ENCODE measurements around the gene IL17REL.
A peak's percentile ranks its signal among the peaks of the same experiment; 100 is the strongest.

IL17REL gene

DNA sequence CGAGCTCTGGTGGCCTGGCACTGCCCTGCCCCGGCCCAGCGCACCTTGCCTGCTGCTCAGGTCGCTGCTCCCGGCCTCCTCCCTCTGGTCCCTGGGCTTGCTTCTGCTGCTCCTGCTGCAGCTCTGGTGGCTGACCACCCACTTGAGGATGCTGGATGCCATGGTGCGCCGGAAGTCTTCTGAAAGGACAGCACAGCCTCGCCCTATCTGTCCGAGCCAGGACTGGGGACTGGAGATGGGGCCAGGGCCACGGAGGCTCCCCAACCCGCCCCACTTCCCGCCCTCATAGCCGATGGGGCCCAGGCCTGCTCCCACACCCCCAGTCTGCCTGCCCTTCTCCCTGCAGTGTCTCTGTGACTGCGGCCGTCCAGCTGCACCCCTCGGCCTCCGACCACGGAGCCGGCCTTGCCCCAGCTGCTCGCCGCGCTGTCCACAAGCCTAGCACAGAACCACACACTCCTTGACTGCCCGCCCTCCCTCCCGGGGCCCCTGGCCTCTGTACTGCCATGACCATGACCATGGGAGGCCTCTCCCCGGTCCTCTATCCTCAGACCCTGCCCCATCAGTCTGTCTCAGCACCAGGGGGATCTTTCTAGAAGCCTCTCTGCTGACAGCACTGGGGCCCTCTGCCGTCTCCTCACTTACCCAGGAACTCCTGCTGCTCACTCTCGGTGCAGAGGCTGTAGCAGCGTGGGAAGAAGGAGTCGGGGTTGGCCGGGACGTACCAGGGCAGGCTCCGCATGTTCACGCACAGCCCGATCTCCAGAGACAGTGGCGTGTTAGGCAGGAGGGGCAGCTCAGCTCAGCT is 32.9 kb upstream of the IL17REL start:
- no peak for DNase-seq

DNA sequence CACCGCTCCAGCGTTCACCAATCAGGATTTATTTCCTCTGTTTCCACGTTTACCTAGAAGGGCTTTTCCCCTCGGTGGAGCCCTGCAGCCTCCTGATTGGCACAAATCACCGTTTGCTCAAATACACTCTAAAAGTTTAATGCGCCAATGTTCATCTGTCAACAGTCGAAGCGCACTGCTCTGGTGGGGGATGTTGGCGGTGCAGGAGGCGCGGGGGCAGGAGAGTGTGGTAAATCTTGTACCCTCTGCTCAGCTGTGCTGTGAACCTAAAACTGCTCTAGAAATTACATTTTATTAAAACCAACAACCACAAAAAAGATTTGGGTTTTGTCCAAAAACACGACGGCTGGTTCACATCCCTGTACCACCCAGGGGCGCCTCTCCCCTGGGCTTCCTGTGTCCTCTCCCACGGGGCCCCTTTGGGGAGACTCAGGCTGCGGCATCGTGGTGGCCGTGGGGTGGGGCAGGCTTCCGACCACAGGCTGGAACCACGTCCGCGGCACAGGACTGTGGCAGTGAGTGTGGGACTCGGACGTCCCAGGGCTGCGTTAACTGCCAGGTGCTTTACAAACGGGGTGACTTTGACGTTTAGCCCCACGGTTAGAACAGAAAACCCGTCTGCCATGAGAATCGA is 32.0 kb upstream of the IL17REL start:
- DNase-seq: no peak

DNA sequence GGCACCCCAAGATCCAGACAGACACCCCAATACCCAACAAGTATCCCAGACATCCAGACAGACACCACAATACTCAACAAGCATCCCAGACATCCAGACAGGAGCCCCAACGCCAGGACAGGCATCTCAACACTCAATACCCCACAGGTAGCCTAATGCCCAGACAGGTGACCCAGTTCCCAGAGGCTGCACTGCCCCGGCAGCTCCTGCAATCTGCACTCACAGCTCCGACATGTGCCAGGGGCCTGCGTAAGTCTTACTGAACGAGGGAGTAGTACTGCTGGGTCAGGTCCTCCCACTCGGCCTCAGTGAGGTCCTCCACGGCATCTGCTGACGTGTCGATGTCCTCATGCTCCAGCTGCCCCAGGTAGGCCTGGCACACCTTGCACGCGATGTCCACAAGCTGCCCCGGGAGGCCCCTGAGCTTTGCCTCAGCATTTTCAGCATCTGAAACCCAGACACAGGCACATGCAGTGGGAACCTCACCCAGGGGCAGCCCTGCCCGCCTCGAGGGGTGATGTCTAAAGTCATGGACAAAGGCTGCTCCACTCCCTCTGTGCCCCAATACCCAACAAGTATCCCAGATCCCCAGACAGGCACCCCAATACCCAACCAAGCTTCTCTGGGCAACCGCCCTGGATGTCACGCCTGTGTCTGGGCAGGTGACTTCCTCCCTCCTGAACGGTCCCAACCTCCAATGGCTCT is 28.9 kb upstream of the IL17REL start:
- no peak for DNase-seq

DNA sequence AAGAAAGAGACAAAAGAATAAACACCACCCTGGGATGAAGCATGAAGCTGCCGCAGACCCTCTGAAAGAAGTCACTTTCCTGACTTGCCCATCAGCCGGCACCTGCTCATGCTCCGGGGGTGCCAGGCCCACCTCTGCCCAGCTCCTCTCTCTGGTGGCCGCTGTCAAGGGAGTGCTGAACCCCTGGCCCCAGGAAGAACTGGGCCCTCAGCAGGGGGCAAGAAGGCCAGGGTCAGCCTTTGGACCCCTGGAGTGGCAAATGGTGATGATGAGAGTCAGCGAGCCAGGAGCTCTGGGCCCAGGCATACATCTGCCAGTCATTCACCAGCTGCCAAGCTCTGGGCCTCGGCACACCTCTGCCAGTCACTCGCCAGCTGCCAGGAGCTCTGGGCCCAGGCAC is 28.2 kb upstream of the IL17REL start:
- no peak for DNase-seq

DNA sequence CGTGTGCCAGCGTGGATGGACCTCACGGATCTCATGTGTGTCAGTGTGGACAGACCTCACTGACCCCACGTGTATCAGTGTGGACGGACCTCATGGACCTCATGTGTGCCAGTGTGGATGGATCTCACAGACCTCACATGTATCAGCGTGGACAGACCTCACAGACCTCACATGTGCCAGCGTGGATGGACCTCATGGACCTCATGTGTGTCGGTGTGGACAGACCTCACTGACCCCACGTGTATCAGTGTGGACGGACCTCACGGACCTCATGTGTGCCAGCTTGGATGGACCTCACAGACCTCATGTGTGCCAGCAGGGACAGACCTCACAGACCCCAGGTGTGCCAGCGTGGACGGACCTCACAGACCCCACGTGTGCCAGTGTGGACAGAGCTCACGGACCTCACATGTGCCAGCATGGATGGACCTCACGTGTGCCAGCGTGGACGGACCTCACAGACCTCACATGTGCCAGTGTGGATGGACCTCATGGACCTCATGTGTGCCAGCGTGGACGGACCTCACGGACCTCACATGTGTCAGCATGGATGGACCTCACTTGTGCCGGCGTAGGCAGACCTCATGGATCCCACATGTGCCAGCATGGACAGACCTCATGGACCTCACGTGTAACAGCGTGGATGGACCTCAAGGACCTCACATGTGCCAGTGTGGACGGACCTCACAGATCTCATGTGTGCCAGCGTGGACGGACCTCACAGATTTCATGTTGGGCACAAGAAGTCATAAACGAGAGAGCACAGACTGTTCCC is 27.3 kb upstream of the IL17REL start:
- no peak for DNase-seq

DNA sequence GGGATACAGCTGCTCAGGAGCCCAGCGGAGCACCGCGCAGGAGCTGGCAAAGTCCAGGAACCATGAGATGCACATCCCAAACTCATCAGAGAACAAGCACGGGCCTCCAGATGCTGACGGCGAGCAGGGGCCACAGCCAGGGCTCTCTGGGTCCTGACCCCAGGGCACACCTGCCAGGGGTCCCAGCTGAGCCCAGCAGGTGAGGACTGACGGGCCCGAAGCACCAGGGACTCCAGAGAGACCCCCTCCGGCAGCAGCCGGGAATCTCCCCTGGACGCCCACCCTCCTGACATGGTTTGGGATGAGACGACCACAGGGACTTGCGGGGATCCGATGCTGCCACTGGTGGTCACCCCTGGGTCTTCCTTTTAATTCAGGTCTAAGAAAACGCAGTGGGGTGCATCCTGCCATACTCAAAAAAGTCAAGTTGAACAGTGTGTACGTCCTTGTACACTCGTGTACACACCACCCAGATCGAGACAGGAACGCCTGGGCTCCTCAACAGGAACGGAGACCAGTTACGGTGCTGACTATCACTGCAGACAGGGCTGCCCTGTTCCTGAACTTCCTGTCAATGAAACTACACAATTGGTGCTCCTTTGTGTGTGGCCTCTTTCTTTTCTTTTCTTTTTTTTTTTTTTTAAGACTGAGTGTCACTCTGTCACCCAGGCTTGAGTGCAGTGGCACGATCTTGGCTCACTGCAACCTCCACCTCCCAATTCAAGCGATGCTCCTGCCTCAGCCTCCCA is 23.6 kb upstream of the IL17REL start:
- no peak for DNase-seq

DNA sequence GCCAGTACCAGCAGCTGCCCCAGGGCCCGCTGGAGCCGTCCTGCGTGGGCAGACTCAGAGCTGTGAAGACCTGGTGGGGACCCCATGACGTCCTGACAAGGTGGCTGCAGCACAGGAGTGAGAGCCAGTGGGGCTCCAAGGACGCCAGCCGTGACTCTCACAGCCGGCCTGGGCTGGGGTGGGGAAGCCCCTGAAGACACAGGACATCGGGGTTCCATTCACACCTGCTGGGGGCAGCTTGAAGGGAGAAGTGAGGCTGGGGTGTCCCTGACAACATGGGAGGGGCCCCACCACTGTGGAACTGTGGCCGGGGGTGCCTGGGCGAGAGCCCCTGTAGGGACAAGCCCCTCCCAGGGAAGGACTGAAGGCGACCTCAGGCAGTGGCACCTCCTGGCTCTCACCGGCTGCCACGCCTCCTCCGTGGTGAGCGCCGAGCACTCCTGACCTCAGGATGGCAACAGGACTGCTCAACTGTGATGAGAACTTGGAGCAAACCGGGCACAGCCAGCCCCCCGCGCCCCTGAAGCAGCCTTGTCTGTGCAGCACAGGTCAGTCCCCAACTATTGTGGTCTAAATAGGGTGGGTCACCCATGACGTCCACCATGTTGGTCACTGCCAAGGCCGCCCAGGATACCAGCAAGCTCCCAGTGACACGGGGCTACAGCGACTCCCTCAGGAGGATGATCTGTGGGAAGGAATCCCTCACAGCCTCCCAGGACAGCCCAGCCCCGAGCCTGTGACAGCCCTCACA is 22.7 kb upstream of the IL17REL start:
- DNase-seq: no peak

DNA sequence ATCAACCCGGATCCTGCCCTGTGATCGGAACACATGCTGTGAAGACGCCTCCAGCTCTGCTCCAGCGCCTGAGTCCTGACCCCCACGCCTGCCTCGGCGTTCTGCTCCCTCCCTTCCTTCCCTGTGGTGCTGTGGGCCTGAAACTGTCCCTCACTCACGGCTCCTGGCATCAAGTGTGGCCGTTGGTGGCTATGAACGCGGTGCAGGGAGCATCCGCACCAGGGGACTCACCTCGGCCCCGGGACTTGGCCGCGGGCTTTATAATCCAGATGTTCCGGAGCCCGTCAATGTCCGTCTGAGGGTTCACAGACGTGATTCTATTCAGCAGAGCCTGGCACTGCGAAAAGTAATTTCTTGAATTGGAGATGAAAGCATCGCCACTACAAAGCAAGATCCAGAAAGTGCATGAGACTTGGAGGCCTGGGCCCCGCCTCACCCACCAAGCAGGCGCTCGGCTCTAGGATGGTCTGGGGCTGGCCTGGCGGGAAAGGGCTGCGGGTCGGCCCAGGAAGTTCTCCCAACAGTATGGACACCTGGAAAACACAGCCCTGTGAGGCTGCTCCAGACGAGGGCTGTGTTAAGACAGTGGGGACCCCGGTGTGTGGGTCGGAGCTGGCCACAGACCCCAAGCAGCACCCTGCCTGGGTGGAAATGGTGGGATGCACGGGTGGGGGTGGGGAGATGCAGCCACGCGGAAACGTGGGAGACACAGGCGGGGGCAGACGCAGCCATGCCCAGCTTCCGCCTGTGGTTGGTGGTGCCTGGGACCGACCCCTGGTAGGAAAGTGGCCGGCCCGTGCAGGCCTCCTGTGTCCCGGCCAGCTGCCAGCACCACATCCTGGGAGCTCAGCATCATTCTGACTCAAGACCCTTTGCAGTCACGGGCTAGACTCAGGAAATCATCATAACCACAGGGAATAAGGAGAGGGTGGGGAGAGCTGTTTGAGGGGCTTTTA is 21.8 kb upstream of the IL17REL start:
- DNase-seq: no peak

DNA sequence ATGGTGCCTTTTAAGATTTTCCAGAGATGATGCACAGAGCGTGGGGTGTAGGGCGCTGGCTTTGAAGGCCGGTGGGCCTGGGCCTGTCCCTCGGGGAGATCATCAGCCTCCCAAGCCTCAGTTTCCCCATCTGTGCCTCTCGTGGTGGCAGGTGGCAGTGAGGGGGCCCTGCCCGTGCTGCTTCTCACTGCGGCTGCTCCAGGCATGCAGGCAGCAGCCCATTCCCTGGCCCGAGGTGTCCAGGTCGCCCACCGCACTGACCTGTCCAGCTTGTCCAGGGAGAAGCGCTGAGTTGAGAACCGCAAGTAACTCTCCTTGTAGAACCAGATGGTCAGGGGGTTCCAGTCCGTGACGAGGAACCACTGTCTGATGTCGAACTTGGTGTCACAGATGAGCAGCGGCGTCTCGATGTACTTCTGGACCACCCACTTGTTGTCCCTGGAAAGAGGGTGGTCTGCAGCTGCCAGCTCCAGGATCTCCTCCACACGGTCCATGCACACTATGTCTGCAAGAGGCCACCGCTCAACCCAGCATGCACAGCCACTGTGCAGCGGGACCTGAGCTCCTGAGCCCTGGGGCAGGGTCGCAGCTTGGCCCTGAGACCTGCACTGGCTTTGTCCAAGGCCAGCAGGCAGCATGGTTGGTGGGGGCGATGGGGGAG is 20.5 kb upstream of the IL17REL start:
- DNase-seq: no peak

DNA sequence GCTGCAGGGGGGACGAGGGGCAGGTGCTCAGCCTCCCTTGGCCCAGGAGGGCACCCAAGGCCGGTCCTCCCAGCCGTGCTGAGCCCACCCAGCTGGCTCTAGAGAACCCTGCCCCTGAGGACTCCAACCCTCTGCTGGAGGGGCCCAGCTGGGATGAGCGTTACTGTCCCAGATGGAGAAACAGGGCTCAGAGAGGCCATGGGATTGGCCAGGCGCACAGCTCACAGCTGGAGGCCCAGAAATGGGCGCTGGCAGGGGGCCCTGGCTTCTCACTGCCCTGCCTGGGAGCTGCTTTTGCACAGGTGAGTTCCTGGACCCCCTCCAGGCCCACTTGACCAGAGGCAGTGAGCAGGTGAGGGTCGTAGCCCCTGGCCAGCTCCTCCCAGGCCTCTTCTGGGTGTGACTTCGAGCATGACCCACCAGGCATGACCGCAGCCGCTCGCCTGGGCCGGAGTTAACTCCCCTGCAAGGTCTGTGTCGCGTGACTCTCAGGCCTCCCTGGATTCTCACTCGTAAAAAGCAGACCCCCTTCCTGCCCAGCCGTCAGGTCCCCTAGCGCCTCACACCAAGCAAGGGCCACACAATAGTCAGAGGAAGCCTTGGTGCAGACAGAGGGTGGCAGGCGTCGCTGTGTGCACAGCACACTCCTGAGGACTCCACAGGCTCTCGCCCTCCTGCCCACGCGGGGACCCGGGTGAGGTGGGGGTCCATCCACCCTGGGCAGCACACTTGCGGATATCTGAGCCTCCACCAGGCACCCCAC is 19.7 kb upstream of the IL17REL start:
- no peak for DNase-seq

DNA sequence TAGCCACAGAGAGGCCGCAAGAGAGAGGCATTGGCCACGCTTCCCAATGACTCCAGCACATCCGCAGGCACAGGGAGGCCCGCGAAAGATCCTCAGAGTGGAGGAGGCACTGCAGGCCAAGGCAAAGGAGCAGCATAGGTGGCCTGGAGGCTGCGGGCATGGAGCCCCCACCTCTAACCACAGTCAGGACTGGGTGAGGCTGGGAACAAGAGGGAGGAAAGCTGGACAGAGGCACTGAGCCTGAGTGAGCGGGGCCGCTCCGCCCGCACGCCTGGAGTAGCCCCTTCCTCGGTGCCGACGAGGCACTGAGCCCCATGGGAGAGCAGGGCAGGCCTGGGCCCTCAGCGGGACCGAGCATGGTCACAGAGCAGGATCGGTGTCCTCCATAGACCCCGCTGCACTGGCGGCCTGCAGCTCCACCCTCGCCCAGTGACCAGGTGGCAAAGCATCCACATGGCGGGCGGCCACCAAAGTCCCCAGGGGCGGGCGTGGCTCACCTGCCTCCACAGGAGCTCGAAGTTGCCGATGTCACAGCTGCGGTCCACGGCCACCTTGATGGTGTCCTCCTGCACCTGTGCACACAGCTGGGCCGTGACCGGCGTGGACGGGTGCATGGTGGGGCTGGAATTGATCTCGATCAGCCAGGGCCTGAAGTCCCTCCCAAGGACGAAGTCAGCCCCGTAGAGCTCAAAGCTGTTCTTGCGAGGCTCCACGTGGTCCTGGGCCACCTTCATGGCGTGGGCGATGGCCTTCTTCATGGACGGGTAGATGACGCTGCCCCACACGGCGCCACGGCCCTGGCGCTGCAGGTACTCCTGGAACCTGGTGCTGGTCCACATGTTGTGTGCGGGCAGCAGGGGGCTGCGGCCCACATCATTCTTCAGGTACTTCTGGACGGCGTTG is 18.9 kb upstream of the IL17REL start:
- no peak for DNase-seq

DNA sequence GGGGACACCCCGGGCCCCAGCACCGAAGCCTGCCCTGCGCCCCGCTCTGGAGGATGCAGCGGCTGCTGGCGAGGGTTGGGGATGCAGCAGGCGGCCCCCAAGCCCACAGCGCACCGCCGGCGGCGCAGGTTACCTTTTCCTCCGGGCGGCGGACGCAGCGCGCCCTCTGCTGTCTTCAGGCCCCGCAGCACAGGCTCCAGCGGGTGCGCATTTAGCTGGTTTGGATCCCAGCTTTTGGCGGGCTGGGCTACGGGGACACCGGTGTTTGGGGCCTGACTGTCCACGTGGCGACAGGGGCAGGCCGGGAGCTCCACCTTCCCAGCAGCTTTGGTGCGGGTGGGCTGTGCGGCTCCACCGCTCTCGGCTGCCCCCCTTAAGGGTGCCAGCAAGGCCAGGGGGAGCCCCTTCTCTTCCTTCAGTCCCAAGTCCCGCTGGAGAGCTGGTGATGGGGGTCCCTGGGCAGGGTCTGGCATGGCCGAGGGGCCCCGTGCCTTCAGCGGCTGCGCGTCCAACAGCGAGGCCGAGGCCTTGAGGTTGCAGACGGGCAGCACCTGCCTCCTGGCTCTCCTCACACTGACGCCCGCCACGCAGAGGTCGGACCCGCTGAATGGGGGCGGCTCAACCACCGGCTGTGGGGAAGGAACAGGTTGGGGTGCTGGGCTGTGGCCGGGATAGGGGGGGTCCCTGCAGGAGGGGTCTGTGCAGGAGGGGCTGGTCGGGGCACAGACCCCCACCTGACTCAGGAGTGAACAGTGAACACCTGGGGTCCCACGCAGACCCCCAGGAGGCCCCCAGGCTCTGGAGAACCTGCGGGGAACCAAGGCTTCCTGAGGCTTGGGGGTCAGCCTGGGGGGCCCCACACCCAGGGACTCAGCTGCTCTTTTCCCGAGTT is 18.0 kb upstream of the IL17REL start:
- DNase-seq: peak; percentile 84

DNA sequence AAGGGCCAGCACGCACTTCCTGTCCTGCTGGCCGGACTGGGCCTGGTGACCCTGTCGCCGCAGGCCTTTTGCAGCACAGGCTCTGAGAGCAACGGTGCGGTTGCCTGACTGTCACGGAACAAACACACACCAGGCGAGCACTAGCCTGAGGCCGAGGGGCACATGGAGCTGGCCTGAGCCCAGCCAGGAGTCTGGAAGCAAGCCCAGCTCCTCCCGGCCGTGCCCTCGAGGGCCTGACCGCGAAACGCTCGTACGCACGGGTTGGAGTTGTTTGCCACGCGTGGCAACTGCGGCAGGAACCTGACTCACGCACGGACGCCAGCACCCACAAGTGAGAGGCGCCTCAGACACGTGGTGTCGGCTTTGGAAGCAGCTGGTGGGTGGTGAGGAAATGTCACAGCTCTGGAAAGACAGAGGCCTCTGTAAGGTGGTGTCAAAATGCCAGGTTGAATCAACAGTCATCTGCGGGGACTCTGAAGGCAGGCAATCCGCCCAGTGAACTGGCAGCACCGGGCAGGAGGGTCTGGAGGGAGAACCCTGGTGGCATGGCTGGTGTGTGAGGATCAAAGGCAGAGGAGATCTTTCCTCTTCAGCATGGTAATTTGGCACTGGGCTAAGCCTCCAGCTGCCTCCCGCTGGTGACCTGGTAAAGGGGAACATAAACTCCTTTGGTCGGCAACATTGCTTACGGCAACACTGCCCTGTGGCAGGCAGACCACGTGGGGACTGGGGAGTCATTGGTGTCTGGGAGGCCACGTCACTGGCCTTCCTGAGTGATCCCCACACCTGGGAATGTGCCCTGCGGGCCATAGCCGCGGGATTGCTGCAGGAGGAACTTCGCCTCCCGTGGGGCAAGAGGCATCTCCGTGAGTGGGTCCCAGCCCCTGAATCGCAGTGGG is 15.3 kb upstream of the IL17REL start:
- peak; percentile 76 for DNase-seq

DNA sequence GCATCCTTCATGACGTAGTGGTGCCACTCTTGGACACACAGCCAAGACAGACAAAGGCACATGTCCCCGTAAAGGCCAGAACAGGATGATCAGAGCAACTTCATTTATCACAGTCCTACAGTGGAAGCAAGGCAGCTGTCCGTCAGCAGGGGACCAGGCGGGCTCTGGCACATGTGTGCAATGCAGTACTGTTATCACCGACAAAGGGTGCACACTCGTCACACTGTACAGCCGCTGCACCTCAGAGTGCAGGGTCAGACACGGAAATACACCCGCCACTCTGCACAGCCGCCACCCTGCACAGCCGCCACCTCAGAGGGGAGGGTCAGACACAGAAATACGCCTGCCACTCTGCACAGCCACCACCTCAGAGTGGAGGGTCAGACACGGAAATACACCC is 13.4 kb upstream of the IL17REL start:
- no peak for DNase-seq

DNA sequence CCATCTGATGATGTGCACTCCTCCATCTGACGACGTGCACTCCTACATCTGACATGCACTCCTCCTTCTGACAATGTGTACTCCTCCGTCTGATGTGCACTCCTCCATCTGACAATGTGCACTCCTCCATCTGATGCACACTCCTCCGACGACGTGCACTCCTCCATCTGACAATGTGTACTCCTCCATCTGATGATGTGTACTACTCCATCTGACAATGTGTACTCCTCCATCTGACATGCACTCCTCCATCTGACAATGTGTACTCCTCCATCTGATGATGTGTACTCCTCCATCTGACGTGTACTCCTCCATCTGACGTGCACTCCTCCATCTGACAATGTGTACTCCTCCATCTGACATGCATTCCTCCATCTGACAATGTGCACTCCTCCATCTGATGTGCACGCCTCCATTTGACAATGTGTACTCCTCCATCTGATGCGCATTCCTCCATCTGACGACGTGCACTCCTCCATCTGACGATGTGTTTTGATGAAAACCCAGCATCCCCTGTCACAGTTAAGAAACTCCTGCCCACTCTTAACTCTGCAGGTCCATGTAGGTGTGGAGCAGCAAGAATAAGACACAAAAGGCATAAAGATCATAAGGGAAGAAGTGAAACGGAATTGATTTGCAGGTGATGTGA is 9.7 kb upstream of the IL17REL start:
- DNase-seq: no peak

Data from activated naive CD4-positive, alpha-beta T cell treated with Interleukin-2 at 50 U/mL for 16 hours (primary cell).